H1 (cell line): ENCODE measurements around the gene LRRC10. TPM values are rescaled to one million over a fixed set of nuclear protein-coding genes. Genes with fewer than 3 reads are reported as not detected.

Source experiments
- CTCF ChIA-PET: fragments of 300-600 bp; sonication (Branson Sonifier 250); formaldehyde crosslinking; loops from one replicate; lab custom pipeline; 2021; ENCODE audit not compliant: partially characterized antibody; lab: Charles Lee
- POLR2A ChIA-PET: fragments of 300-600 bp; sonication (Branson Sonifier 250); formaldehyde crosslinking; loops from one replicate; lab custom pipeline; 2021; ENCODE audit warnings: inconsistent platforms; ENCODE audit not compliant: partially characterized antibody; lab: Charles Lee
- DNase-seq, 2 experiments: peaks; one replicate each; pipeline versions ENCODE4 v3.0.0 to v3.0.0-alpha.2; 2010 to 2022; ENCODE audit warnings: low spot score in 2 of 2, low read depth in 1 of 2, mixed read lengths in 1 of 2
- FAIRE-seq: peaks from 2 replicates; lab custom pipeline; 2011; peaks lifted over from hg19 to GRCh38; lab: Jason Lieb, UNC
- H2AFZ ChIP-seq: 2 replicates; pipeline ENCODE4 v1.8.1; 2012; ENCODE audit warnings: low read length, inconsistent platforms
- H2AK5ac ChIP-seq: 2 replicates; pipeline ENCODE4 v1.6.1; 2013; ENCODE audit warnings: low read depth, low read length
- H2BK120ac ChIP-seq: replicated peaks from 2 replicates; pipeline ENCODE3; 2013; ENCODE audit warnings: low read depth, low read length, inconsistent platforms
- H2BK12ac ChIP-seq: 2 replicates; pipeline ENCODE4 v1.6.1; 2013; ENCODE audit warnings: low read depth, low read length
- H2BK15ac ChIP-seq: 2 replicates; pipeline ENCODE4 v1.6.1; 2013; ENCODE audit warnings: low read length
- H2BK20ac ChIP-seq: 2 replicates; pipeline ENCODE4 v1.6.1; 2013; ENCODE audit warnings: low read length
- H2BK5ac ChIP-seq: 2 replicates; pipeline ENCODE4 v1.6.1; 2013; ENCODE audit warnings: low read depth, low read length
- H3K14ac ChIP-seq: 2 replicates; pipeline ENCODE4 v1.6.1; 2013; ENCODE audit warnings: inconsistent platforms; ENCODE audit not compliant: insufficient read length
- H3K18ac ChIP-seq: 2 replicates; pipeline ENCODE4 v1.6.1; 2013; ENCODE audit warnings: low read length; ENCODE audit errors: extremely low read depth
- H3K23ac ChIP-seq: 2 replicates; pipeline ENCODE4 v1.6.1; 2013; ENCODE audit warnings: inconsistent platforms; ENCODE audit not compliant: insufficient read length
- H3K23me2 ChIP-seq: 2 replicates; pipeline ENCODE4 v1.6.1; 2013; ENCODE audit warnings: low read depth, low read length
- H3K27ac ChIP-seq: 2 replicates; pipeline ENCODE4 v1.6.1; 2011; ENCODE audit warnings: low read depth, low read length, inconsistent platforms
- H3K27me3 ChIP-seq, 4 experiments: replicated peaks in 1 of 4; 1 replicate in 1 of 4; 2 replicates in 3 of 4; pipeline versions ENCODE4 v1.6.1 to v1.8.1; 2011 to 2013; ENCODE audit warnings: low read length in 3 of 4, mild to moderate bottlenecking in 3 of 4, inconsistent platforms in 2 of 4, mixed read lengths in 2 of 4, moderate library complexity in 1 of 4; ENCODE audit not compliant: control insufficient read depth in 3 of 4, insufficient read depth in 3 of 4; ENCODE audit errors: extremely low read depth in 1 of 4
- H3K36me3 ChIP-seq, 4 experiments: 2 replicates each; pipeline versions ENCODE4 v1.6.1 to v1.8.1; 2011 to 2013; ENCODE audit warnings: mild to moderate bottlenecking in 4 of 4, low read length in 3 of 4, moderate library complexity in 2 of 4, control low read depth in 1 of 4, inconsistent platforms in 1 of 4; ENCODE audit not compliant: insufficient read depth in 4 of 4, control insufficient read depth in 2 of 4
- H3K4ac ChIP-seq: replicated peaks from 2 replicates; pipeline ENCODE3; 2013; ENCODE audit warnings: low read length, low read depth, mixed read lengths, inconsistent platforms; ENCODE audit not compliant: insufficient read length
- H3K4me1 ChIP-seq, 4 experiments: replicated peaks in 1 of 4; 1 replicate in 1 of 4; 2 replicates in 3 of 4; pipeline versions ENCODE4 v1.6.1 to v1.8.1; 2011 to 2013; ENCODE audit warnings: low read length in 3 of 4, inconsistent platforms in 2 of 4, mixed read lengths in 1 of 4; ENCODE audit not compliant: insufficient read depth in 4 of 4, control insufficient read depth in 3 of 4
- H3K4me2 ChIP-seq, 2 experiments: 2 replicates each; pipeline versions ENCODE4 v1.6.1 to v1.8.1; 2011 to 2013; ENCODE audit warnings: low read depth in 2 of 2, low read length in 2 of 2, control low read depth in 1 of 2, inconsistent platforms in 1 of 2, mild to moderate bottlenecking in 1 of 2; ENCODE audit not compliant: insufficient read depth in 1 of 2
- H3K4me3 ChIP-seq, 4 experiments: fragments of 200-600, 300-600 bp in 1 of 4; sonication (generic), shearing (Covaris generic), sonication (Bioruptor Twin) in 1 of 4; 2 replicates each; pipeline versions ENCODE4 v1.5.1 to v1.8.1; 2011 to 2016; ENCODE audit warnings: low read length in 4 of 4, low read depth in 3 of 4, control low read depth in 2 of 4, inconsistent platforms in 2 of 4, mild to moderate bottlenecking in 2 of 4, mixed read lengths in 1 of 4, moderate library complexity in 1 of 4; ENCODE audit not compliant: insufficient read depth in 2 of 4; ENCODE audit errors: extremely low read depth in 1 of 4
- H3K56ac ChIP-seq: replicated peaks from 2 replicates; pipeline ENCODE3; 2013; ENCODE audit warnings: low read depth, mild to moderate bottlenecking, mixed read lengths, low read length, inconsistent platforms; ENCODE audit not compliant: insufficient read length
- H3K79me1 ChIP-seq: 2 replicates; pipeline ENCODE4 v1.6.1; 2013; ENCODE audit warnings: low read depth, low read length, control low read depth
- H3K79me2 ChIP-seq, 2 experiments: 2 replicates each; pipeline versions ENCODE4 v1.6.1 to v1.8.1; 2012 to 2013; ENCODE audit warnings: low read length in 2 of 2, mild to moderate bottlenecking in 2 of 2, inconsistent platforms in 1 of 2; ENCODE audit not compliant: insufficient read depth in 2 of 2, control insufficient read depth in 1 of 2
- H3K9ac ChIP-seq, 4 experiments: replicated peaks in 1 of 4; 1 replicate in 1 of 4; 2 replicates in 3 of 4; pipeline versions ENCODE4 v1.6.1 to v1.8.1; 2011 to 2013; ENCODE audit warnings: low read depth in 3 of 4, low read length in 3 of 4, control low read depth in 2 of 4, mild to moderate bottlenecking in 2 of 4, moderate library complexity in 2 of 4, inconsistent platforms in 1 of 4; ENCODE audit errors: extremely low read depth in 1 of 4
- H3K9me3 ChIP-seq, 2 experiments: 2 replicates each; pipeline versions ENCODE4 v1.6.1 to v1.8.1; 2012 to 2013; ENCODE audit warnings: mild to moderate bottlenecking in 2 of 2, moderate library complexity in 2 of 2, control low read depth in 1 of 2, inconsistent platforms in 1 of 2, low read depth in 1 of 2, low read length in 1 of 2, mixed read lengths in 1 of 2; ENCODE audit not compliant: insufficient read depth in 2 of 2
- H4K20me1 ChIP-seq, 2 experiments: replicated peaks in 1 of 2; 2 replicates each; pipeline versions ENCODE3 to v1.8.1; 2011 to 2013; ENCODE audit warnings: inconsistent platforms in 2 of 2, low read length in 2 of 2, mild to moderate bottlenecking in 1 of 2; ENCODE audit not compliant: insufficient read depth in 2 of 2, control insufficient read depth in 1 of 2
- H4K5ac ChIP-seq: 2 replicates; pipeline ENCODE4 v1.6.1; 2013; ENCODE audit warnings: low read length, low read depth, mixed read lengths, inconsistent platforms; ENCODE audit not compliant: insufficient read length
- H4K8ac ChIP-seq: 2 replicates; pipeline ENCODE4 v1.8.0; 2013; ENCODE audit warnings: mild to moderate bottlenecking, moderate library complexity, low read length, inconsistent platforms; ENCODE audit not compliant: insufficient read depth; ENCODE audit errors: extremely low read depth
- H4K91ac ChIP-seq: replicated peaks from 2 replicates; pipeline ENCODE3; 2013; ENCODE audit warnings: low read length, mixed read lengths, inconsistent platforms; ENCODE audit not compliant: insufficient read length
- CHD1 ChIP-seq: IDR thresholded peaks from 2 replicates; pipeline ENCODE4 v1.6.1; 2012; ENCODE audit warnings: low read depth, low read length, improper control_type of control experiment
- E2F6 ChIP-seq: IDR thresholded peaks from 2 replicates; pipeline ENCODE4 v1.6.1; 2012; ENCODE audit warnings: inconsistent platforms
- GABPA ChIP-seq: IDR thresholded peaks from 2 replicates; pipeline ENCODE4 v1.6.1; 2011; ENCODE audit warnings: mild to moderate bottlenecking, low read length, moderate library complexity, borderline replicate concordance; ENCODE audit not compliant: insufficient read depth
- GTF2F1 ChIP-seq: IDR thresholded peaks from 2 replicates; pipeline ENCODE4 v1.6.1; 2012; ENCODE audit warnings: low read depth, low read length, improper control_type of control experiment, borderline replicate concordance
- KDM4A ChIP-seq: IDR thresholded peaks from one replicate; pipeline ENCODE4 v1.7.1; 2012; ENCODE audit warnings: low read depth, mild to moderate bottlenecking, moderate library complexity, low read length, inconsistent platforms; ENCODE audit not compliant: severe bottlenecking
- MAFK ChIP-seq: IDR thresholded peaks from 2 replicates; pipeline ENCODE4 v1.6.1; 2012; ENCODE audit warnings: low read depth, mild to moderate bottlenecking, improper control_type of control experiment, low read length
- SIN3A ChIP-seq, 2 experiments: IDR thresholded peaks in 1 of 2; conservative IDR thresholded peaks in 1 of 2; 2 replicates each; pipeline ENCODE4 v1.6.1; 2011 to 2012; ENCODE audit warnings: low read length in 2 of 2, improper control_type of control experiment in 1 of 2, low read depth in 1 of 2, mild to moderate bottlenecking in 1 of 2
- SIX5 ChIP-seq: IDR thresholded peaks from 2 replicates; pipeline ENCODE4 v1.6.1; 2011; ENCODE audit warnings: mild to moderate bottlenecking, low read depth, low read length
- SUZ12 ChIP-seq: fragments of 200-600 bp; sonication (generic); IDR thresholded peaks from 2 replicates; pipeline ENCODE4 v1.6.1; 2012; ENCODE audit warnings: mild to moderate bottlenecking, inconsistent platforms, low read length, moderate library complexity, mixed read lengths
- TAF1 ChIP-seq: IDR thresholded peaks from 2 replicates; pipeline ENCODE4 v1.6.1; 2011; ENCODE audit warnings: mild to moderate bottlenecking, low read depth, low read length
- TAF7 ChIP-seq: optimal IDR thresholded peaks from 2 replicates; pipeline ENCODE3; 2011; ENCODE audit warnings: low read depth, mild to moderate bottlenecking, inconsistent platforms, low read length, moderate library complexity, borderline replicate concordance
- TBP ChIP-seq: IDR thresholded peaks from 2 replicates; pipeline ENCODE4 v1.6.1; 2011; ENCODE audit warnings: low read depth, low read length, improper control_type of control experiment
- WGBS, 2 experiments: shearing (Covaris generic) in 1 of 2; methylation state at CpG; one replicate each; pipeline versions ENCODE4 v1.1.6 to v1.1.7; 2013 to 2015; ENCODE audit warnings: low lambda C conversion rate in 2 of 2, mixed read lengths in 2 of 2, inconsistent platforms in 1 of 2, low coverage in 1 of 2, missing lambda C conversion rate in 1 of 2; ENCODE audit not compliant: insufficient replicate concordance in 2 of 2, insufficient coverage in 1 of 2, insufficient read length in 1 of 2; ENCODE audit errors: extremely low coverage in 1 of 2, missing lambda C conversion rate in 1 of 2; 5-methylcytosine and 5-hydroxymethylcytosine counted together
- polyA plus RNA-seq, 7 experiments: library from polyadenylated mRNA; depleted of rRNA in 3 of 7; stranded (reverse) in 5 of 7; unstranded in 2 of 7; fragments of >200 nt in 5 of 7; fragments of 200-250 nt in 2 of 7; gene quantifications; 1 replicate in 5 of 7; 2 replicates in 1 of 7; 4 replicates in 1 of 7; pipeline versions ENCODE4 v1.2.1 to v1.2.3, GENCODE V29; 2011 to 2013; ENCODE audit warnings: missing spikeins in 2 of 7, mixed read lengths in 2 of 7
- total RNA-seq: library from RNA; stranded (reverse); fragmentation: NEBNext Ultra II Directional; extraction: Animal tissue kit (Norgen Biotek cat#: 25700); gene quantifications from 2 replicates; pipeline ENCODE4 v1.2.1, GENCODE V29; 2021

LRRC10 gene
- total and polyA plus RNA-seq, 2 of the 8 experiments (the other 6 are each of a cell fraction or from before 2014, with no cell fraction given), result not detected

GRCh38 chr12:69642531-69642930 lies 31.8 kb upstream of the LRRC10 start:
- no peak overlapping the region for H3K14ac ChIP-seq
- H4K20me1 ChIP-seq, result no peaks in the 10 kb centered on the region
- ChIA-PET CTCF (interaction anchor here (0.7 to 4.7 kb wide), 3 partner anchors 12 to 138 kb away, joined by 3 to 68 read pairs (median 16); no protein-coding TSS in a partner anchor), POLR2A (interaction anchor here (0.8 kb wide), 1 partner anchor 190 kb away, joined by 4 read pairs; no protein-coding TSS in a partner anchor)
- H3K36me3 ChIP-seq, result no peaks in the 10 kb centered on the region
- H2BK20ac ChIP-seq, result no peak overlapping the region
- FAIRE-seq (no peak), DNase-seq (no peak)
- H3K9me3 ChIP-seq, result no peaks in the 10 kb centered on the region
- H3K23me2 ChIP-seq, result no peaks in the 10 kb centered on the region
- H2BK5ac ChIP-seq, result no peak overlapping the region
- H3K18ac ChIP-seq, result no peak overlapping the region
- H2AK5ac ChIP-seq, result no peak overlapping the region
- no peak overlapping the region for H3K56ac ChIP-seq
- H3K79me2 ChIP-seq, result no peaks in the 10 kb centered on the region
- no peak overlapping the region for H4K5ac ChIP-seq
- H2BK15ac ChIP-seq, result no peak overlapping the region
- H3K9ac ChIP-seq, result no peak overlapping the region
- H4K8ac ChIP-seq, result no peak overlapping the region
- no peak overlapping the region for H3K4me3 ChIP-seq
- 88% methylated on average over 6 of the region's 6 CpGs; no CpG with 5 or more reads in 1 of the 2 experiments for WGBS, 2 experiments
- no peak overlapping the region for H3K23ac ChIP-seq
- no peak overlapping the region for H2BK120ac ChIP-seq
- H3K79me1 ChIP-seq, result no peaks in the 10 kb centered on the region
- H3K4me2 ChIP-seq, result no peak overlapping the region
- no peak overlapping the region for H3K4ac ChIP-seq
- no peak overlapping the region for H2AFZ ChIP-seq
- no peak overlapping the region for H2BK12ac ChIP-seq
- H3K27ac ChIP-seq, result no peak overlapping the region
- no peaks in the 10 kb centered on the region for H3K4me1 ChIP-seq
- TF ChIP-seq CHD1, result no peak
- TF ChIP-seq SUZ12, result no peak
- TF ChIP-seq GABPA, result no peak
- TF ChIP-seq SIX5, result no peak
- no peak for TF ChIP-seq GTF2F1
- TF ChIP-seq TBP, result no peak
- no peak for TF ChIP-seq SIN3A (conservative IDR thresholded peaks at IDR 0.05 in 1 of 2, IDR thresholded peaks at IDR 0.05 in 1 of 2; ENCODE audit: low read depth in 1 of 2, low read length in 2 of 2)
- TF ChIP-seq E2F6, result no peak
- no peak for TF ChIP-seq MAFK
- no peak for TF ChIP-seq KDM4A
- no peak for TF ChIP-seq TAF7
- TF ChIP-seq TAF1, result no peak
- H3K27me3 ChIP-seq, result no peaks in the 10 kb centered on the region
- no peak overlapping the region for H4K91ac ChIP-seq
